ENCODE measurements around the gene MYO1D.
"Not testable (repeated sequence)": the region's sequence is repeated elsewhere in the genome, so short reads cannot be mapped to it uniquely, and the experiment has no call there.

Gene MYO1D

DNA sequence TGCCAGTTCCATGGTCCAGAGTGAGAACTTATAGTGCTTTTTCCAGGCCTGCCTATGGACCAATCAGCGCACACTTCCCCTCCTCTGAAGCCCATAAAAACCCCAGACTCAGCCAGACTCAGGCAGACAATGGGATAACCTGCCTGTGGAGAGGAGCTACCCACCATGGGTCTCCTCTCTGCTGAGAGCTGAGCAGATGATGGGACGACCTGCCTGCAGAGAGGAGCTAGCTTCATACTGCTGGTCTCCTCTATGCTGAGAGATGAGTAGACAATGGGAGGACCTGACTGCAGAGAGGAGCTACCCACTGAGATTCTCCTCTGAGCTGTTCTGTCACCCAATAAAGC, 144.7 kb downstream of the MYO1D start:
- Mint-ChIP-seq H3K27me3 (no peaks in the 10 kb centered on the region), H3K9me3 (no peaks in the 10 kb centered on the region), H3K4me3 (no peak overlapping the region), H3K4me1 (ENCODE audit: low read depth in 2 of 2) (no peaks in the 10 kb centered on the region), H3K36me3 (ENCODE audit: insufficient read depth) (peaks cover 9% of the 10 kb centered on the region), H3K27ac (no peak overlapping the region)
- ATAC-seq (replicated peaks) (no peak), DNase-seq (no peak)

DNA sequence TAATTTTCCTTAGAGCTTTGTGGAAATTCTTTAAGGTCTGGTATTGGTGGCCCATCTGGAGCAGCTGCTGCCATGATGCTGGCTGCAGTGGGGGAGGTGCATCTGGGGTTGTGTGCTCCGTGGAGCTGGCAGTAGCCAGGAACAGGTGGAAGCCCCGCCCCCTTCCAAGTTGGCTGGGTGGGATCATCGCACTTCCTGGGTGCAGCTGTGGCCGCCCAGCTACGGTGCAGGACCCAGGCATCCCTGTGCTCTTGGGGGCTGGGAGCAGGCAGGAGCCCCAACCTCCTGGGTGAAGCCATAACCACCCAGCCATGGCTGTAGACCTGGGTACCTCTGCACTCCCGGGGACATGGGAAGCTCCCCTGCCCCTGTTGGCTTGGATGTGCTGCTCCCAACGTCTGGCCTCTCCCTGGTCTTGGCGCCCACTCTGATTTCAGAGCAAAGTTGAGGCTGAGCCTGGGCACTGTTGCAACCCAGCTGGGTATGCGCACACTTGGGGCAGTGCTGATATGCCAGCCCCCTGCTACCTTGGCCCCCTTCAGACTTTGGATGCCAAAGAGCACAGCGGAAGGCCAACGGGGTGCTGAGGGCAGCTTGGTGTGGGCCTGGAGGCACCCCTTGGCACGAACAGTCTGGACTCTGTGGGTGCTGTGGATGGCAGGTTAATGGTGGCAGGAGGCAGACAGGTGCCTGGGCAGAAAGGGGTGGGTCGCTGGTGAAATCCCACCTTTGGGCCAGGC, 145.2 kb downstream of the MYO1D start:
- no peaks in the 10 kb centered on the region for H3K4me1 Mint-ChIP-seq (ENCODE audit: low read depth in 2 of 2)
- H3K36me3 Mint-ChIP-seq (ENCODE audit: insufficient read depth), result peaks cover 9% of the 10 kb centered on the region
- H3K27me3 Mint-ChIP-seq, result no peaks in the 10 kb centered on the region
- no peak for ATAC-seq (replicated peaks)
- H3K4me3 Mint-ChIP-seq, result no peak overlapping the region
- DNase-seq, result no peak
- no peaks in the 10 kb centered on the region for H3K9me3 Mint-ChIP-seq
- H3K27ac Mint-ChIP-seq, result no peak overlapping the region

DNA sequence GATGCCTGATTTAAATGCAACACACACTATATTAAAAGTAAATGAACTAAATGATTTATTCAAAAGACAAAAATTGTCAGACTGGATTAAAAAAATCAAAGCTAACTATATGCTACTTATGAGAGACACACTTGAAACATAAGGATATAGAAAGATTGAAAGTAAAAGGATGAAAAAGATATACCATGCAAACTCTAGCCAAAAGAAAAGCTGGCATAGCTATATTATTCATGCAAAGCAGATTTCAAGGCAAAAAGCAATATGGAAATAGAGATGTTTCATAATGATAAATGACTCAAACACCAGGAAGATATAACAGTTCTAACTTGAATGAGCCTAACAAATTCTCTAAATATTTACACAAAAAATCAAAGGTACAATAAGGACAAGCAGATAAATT, 149.2 kb downstream of the MYO1D start:
- no peaks in the 10 kb centered on the region for H3K9me3 Mint-ChIP-seq
- ATAC-seq (replicated peaks), result no peak
- no peaks in the 10 kb centered on the region for H3K27me3 Mint-ChIP-seq

DNA sequence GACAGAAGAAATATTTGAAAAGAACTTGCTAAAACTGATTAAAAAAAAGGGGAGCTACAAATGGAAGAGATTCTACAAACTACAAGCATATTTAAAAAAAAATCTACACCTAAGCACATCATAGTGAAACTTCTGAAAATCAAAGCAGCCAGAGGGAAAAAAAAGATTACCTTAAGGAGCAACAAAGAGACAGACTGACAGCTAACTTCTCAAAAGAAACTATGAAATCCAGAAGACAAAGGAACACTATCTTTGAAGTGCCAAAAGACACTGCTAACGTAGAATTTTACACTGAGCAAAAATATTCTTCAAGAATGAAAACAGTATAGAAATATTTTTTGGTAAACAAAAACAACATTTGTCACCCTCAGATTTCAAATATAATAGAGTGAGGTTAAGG, 151.2 kb downstream of the MYO1D start:
- no peak for DNase-seq
- Mint-ChIP-seq H3K27ac (no peak overlapping the region), H3K36me3 (ENCODE audit: insufficient read depth) (peaks cover 6% of the 10 kb centered on the region), H3K27me3 (no peaks in the 10 kb centered on the region), H3K4me1 (ENCODE audit: low read depth in 2 of 2) (no peaks in the 10 kb centered on the region), H3K4me3 (no peak overlapping the region), H3K9me3 (no peaks in the 10 kb centered on the region)
- ATAC-seq (replicated peaks), result no peak

More for the DNA sequence above, 149.2 kb downstream of the MYO1D start:
- Mint-ChIP-seq H3K4me1 (ENCODE audit: low read depth in 2 of 2) (no peaks in the 10 kb centered on the region), H3K36me3 (ENCODE audit: insufficient read depth) (peaks cover 8% of the 10 kb centered on the region), H3K27ac (no peak overlapping the region), H3K4me3 (no peak overlapping the region)
- no peak for DNase-seq

DNA sequence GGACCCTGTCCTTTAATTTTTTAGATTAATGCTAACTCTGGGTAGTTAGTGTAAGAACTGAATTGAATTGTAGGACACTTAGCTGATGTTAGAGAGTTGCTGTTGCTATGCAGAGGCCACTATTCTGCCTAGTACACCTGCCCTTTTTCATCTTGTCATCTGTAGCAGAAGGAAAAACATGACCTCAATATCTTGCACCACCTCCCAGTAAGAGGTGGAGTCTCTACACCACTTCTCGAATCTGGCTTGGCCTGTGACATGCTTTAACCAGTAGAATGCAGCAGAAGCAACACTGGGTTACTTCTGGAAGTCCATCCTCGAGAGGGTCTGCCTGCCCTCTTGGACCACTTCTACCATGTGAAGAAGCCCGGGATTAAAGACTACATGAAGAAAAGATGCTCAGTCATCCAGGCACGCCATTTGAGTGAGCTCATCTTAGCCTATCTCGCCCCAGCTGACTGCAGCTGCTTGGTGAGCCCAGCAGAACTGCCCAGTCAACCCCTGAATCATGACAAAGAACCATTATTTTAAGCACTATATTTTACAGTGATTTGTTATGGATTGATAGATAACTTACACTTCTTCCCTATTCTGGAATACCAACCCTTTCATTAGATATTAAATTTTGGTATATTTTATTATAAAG, 153.5 kb downstream of the MYO1D start:
- ATAC-seq (replicated peaks), result no peak
- H3K27me3 Mint-ChIP-seq, result no peaks in the 10 kb centered on the region
- no peak for DNase-seq
- H3K9me3 Mint-ChIP-seq, result no peaks in the 10 kb centered on the region
- H3K4me1 Mint-ChIP-seq (ENCODE audit: low read depth in 2 of 2), result no peaks in the 10 kb centered on the region
- peaks cover 6% of the 10 kb centered on the region for H3K36me3 Mint-ChIP-seq (ENCODE audit: insufficient read depth)
- no peak overlapping the region for H3K27ac Mint-ChIP-seq
- no peak overlapping the region for H3K4me3 Mint-ChIP-seq

DNA sequence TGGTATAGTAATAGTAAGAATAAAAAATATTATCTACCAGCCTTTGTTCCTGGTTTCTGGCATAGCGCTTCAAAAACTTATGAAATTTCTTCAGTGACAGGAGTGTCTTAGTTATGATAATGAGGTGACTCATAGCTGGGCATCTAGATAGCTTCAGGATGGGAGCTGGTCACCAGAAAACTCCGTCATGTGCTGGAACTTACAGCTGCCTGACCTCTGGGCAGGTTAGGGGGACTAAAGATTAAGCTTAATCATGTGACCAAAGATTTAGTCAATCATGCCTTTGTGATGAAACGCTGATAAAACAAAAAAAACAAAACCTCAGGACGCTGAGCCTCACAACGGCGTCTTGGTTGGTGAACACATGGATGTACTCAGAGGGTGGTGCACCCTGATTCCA, 154.2 kb downstream of the MYO1D start:
- no peak for DNase-seq
- Mint-ChIP-seq H3K4me3 (no peak overlapping the region), H3K4me1 (ENCODE audit: low read depth in 2 of 2) (no peaks in the 10 kb centered on the region), H3K27ac (no peak overlapping the region), H3K9me3 (no peaks in the 10 kb centered on the region), H3K27me3 (no peaks in the 10 kb centered on the region), H3K36me3 (ENCODE audit: insufficient read depth) (peaks cover 6% of the 10 kb centered on the region)
- no peak for ATAC-seq (replicated peaks)

DNA sequence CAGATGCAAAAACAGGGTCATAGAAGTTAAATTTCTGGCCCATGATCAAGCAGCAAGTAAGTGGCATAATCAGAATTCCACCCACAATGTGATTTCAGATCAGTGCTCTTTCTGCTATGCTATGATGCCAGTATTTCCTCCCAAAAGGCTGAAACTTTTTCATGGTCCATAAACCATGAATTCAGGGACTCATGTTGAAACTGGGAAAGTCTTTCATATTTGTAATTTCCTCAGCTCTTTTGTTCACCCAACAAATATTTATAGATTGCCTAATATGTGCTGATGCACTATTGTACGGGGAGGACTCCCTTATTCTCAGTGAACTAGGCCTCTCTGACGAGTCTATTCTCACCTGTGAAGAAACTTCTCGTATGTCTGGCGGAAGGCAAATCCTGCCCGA, 156.3 kb downstream of the MYO1D start:
- Mint-ChIP-seq H3K36me3 (ENCODE audit: insufficient read depth) (peaks cover 6% of the 10 kb centered on the region), H3K27ac (no peak overlapping the region), H3K9me3 (no peaks in the 10 kb centered on the region), H3K4me3 (no peak overlapping the region), H3K27me3 (no peaks in the 10 kb centered on the region), H3K4me1 (ENCODE audit: low read depth in 2 of 2) (no peaks in the 10 kb centered on the region)
- ATAC-seq (replicated peaks), result no peak
- DNase-seq, result no peak

DNA sequence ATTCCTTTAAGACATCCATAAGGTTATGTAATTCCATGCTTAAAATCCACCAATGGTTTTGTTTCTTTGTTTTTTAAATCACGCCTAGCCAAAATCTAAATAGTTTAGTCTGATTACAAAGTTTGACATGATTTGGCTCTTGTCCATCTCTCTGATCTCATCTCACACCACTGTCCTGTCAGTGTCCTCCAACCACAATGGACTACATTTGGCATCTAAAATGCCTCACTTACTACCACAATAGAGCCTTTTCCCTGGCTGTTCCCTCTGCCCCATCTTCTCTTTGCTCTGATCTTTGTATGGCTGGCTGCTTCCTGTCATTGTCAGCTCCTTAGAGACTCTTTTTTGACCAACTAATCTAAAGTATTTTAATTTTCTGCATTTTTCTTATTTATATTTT, 157.2 kb downstream of the MYO1D start:
- ATAC-seq (replicated peaks) (no peak), DNase-seq (no peak)
- Mint-ChIP-seq H3K27me3 (no peaks in the 10 kb centered on the region), H3K4me3 (no peak overlapping the region), H3K4me1 (ENCODE audit: low read depth in 2 of 2) (no peaks in the 10 kb centered on the region), H3K9me3 (no peaks in the 10 kb centered on the region), H3K36me3 (ENCODE audit: insufficient read depth) (peaks cover 6% of the 10 kb centered on the region), H3K27ac (no peak overlapping the region)

DNA sequence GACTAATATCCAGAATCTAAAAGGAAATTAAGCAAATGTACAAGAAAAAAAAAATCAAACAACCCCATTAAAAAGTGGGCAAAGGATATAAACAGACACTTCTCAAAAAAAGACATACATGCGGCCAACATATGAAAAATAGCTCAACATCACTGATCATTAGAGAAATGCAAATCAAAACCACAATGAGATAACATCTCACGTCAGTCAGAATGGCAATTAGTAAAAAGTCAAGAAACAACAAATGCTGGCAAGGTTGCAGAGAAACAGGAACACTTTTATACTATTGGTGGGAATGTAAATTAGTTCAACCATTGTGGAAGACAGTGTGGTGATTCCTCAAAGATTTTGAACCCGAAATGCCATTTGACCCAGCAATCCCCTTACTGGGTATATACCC, 162.0 kb downstream of the MYO1D start:
- not testable (repeated sequence) for H3K4me3 Mint-ChIP-seq; DNase-seq; H3K9me3 Mint-ChIP-seq; H3K36me3 Mint-ChIP-seq (ENCODE audit: insufficient read depth); H3K4me1 Mint-ChIP-seq (ENCODE audit: low read depth in 2 of 2); H3K27ac Mint-ChIP-seq; ATAC-seq (replicated peaks); H3K27me3 Mint-ChIP-seq

DNA sequence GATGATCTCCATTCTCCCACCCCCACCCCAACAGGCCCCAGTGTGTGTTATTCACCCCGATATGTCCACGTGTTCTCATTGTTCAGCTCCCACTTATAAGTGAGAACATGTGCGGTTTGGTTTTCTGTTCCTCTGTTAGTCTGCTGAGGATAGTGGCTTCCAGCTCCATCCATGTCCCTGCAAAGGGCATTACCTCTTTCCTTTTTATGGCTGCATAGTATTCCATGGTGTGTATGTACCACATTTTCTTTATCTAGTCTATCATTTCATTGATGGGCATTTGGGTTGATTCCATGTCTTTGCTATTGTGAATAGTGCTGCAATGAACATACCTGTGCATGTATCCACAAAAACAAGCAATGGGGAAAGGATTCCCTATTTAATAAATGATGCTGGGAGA, 162.7 kb downstream of the MYO1D start:
- H3K36me3 Mint-ChIP-seq (ENCODE audit: insufficient read depth); DNase-seq; ATAC-seq (replicated peaks); H3K4me3 Mint-ChIP-seq; H3K27ac Mint-ChIP-seq; H3K27me3 Mint-ChIP-seq; H3K9me3 Mint-ChIP-seq; H3K4me1 Mint-ChIP-seq (ENCODE audit: low read depth in 2 of 2): not testable (repeated sequence)

DNA sequence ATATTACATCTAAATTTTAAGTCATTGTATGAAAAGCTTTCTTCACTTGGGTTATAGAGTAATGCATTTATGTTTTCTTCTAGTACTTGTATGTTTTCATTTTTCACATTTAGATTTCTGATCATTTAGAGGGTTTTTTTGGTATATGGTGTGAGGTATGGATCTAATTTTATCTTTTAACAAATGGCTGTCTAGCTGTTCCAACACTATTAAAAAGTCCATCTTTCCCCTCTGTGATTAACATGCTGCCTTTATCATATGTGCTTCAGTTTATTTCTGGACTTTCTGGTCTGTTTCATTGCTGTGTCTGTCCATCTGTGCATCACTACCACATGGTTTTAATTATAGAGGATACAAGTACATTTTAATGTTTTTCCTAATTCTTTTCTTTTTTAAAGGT, 163.8 kb downstream of the MYO1D start:
- Mint-ChIP-seq H3K27ac (no peak overlapping the region), H3K4me1 (ENCODE audit: low read depth in 2 of 2) (no peaks in the 10 kb centered on the region), H3K36me3 (ENCODE audit: insufficient read depth) (peaks cover 8% of the 10 kb centered on the region), H3K9me3 (no peaks in the 10 kb centered on the region), H3K27me3 (no peaks in the 10 kb centered on the region), H3K4me3 (no peak overlapping the region)
- ATAC-seq (replicated peaks) (no peak), DNase-seq (no peak)

DNA sequence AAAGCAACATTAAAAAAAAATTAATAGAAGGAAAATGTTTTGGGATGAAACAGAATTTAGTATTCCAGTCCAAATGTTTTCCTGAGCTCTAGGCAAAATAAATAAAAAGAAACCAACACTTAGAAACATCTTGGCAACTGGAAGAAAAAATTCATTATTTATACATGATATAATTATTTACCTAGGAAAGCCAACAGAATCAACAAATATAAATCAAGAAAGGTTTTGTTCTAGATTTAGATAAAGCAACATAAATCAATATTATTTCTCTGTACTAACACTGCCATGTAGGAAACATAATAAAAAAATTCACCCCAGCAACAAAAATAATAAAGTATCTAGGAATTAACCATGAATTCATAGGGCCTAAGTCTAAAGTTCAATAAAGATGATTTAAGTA, 167.4 kb downstream of the MYO1D start:
- no peaks in the 10 kb centered on the region for H3K27me3 Mint-ChIP-seq
- no peaks in the 10 kb centered on the region for H3K9me3 Mint-ChIP-seq
- no peaks in the 10 kb centered on the region for H3K4me1 Mint-ChIP-seq (ENCODE audit: low read depth in 2 of 2)
- ATAC-seq (replicated peaks) (no peak), DNase-seq (no peak)
- no peak overlapping the region for H3K27ac Mint-ChIP-seq
- no peak overlapping the region for H3K4me3 Mint-ChIP-seq
- peaks cover 13% of the 10 kb centered on the region for H3K36me3 Mint-ChIP-seq (ENCODE audit: insufficient read depth)

DNA sequence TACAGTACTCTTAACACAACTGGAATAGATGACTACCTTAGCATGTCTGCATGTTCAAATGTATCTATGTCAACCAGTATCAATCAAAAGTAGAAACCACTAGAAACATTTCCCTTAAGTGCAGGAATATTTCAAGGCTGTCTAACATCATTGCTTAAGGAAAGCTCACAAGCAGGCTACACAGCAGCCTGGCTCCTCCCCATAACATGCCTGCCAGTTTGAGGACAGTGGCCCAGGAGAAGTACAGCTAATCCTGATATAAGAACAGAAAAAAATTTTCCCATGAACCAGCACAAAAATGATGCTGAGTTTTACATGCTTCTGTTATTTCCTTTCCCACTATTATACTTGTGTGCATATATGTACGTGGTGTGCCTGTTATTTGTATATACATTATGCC, 175.1 kb downstream of the MYO1D start:
- no peak for ATAC-seq (replicated peaks)
- no peak for DNase-seq
- H3K9me3 Mint-ChIP-seq, result no peaks in the 10 kb centered on the region
- H3K36me3 Mint-ChIP-seq (ENCODE audit: insufficient read depth), result peaks cover 5% of the 10 kb centered on the region
- H3K4me3 Mint-ChIP-seq, result no peak overlapping the region
- no peaks in the 10 kb centered on the region for H3K4me1 Mint-ChIP-seq (ENCODE audit: low read depth in 2 of 2)
- no peaks in the 10 kb centered on the region for H3K27me3 Mint-ChIP-seq
- no peak overlapping the region for H3K27ac Mint-ChIP-seq

DNA sequence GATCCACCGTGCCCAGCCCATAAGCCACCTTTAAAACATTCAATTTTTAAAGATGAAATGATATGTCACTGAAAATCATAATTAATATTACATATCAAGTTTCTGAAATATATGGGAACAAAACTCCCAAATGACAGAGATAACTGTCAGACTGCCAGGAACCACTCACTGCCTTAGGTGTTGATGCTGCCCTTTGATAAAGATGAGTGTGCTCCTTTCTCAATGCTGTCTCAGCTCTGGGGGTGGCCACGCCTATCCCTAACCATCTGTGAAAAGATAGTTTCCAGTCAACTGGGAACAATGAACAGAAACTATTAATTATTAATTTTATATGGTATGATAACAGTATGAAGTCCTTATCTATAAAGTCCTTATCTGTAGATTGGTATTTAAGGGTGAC, 177.7 kb downstream of the MYO1D start:
- no peaks in the 10 kb centered on the region for H3K27me3 Mint-ChIP-seq
- H3K4me3 Mint-ChIP-seq, result no peak overlapping the region
- no peaks in the 10 kb centered on the region for H3K9me3 Mint-ChIP-seq
- DNase-seq (no peak), ATAC-seq (replicated peaks) (no peak)
- no peak overlapping the region for H3K27ac Mint-ChIP-seq
- no peaks in the 10 kb centered on the region for H3K4me1 Mint-ChIP-seq (ENCODE audit: low read depth in 2 of 2)
- H3K36me3 Mint-ChIP-seq (ENCODE audit: insufficient read depth), result no peaks in the 10 kb centered on the region

Measured in effector memory CD8-positive, alpha-beta T cell (primary cell).